ENCODE measurements around the gene KITLG.
"Not testable (repeated sequence)": the region's sequence is repeated elsewhere in the genome, so short reads cannot be mapped to it uniquely, and the experiment has no call there.

The KITLG gene

DNA sequence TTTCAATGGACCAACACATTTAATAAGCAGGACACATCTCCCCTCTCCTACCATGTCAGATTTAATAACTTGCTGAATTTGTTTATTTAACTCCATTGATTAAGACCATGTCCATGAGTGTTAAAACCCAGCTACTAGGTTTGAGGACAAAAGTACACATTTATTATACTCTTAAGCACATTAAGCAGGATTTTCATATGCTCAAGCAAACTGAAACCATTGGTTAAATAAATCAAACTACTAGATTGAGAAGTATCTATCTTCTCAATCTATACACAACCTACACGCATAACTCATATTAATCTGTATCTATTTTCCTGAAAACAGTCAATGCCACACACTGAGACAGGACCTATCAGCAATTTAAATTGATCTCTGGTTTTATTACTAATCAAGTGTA is 85.2 kb downstream of the KITLG start:
- DNase-seq (ENCODE audit: low spot score), result no peak

DNA sequence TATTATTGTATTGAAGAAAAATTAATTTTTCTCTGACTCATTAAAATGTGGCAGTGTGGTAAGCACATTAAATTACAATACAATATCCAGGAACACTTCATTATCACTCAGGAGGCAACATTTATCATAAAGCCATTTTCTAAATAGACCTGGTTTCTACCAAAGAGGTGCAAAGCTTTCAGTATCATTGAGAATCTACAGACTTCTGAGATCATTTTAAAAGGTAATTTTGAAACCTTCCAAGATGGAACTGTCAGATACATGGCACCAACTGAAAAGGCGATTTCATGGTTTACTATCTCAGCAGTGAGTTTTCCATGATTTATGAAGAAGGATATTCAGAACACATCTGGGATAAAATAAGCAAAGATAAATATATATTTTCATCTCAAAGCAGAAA is 85.8 kb downstream of the KITLG start:
- DNase-seq (ENCODE audit: low spot score), result no peak

- DNase-seq (ENCODE audit: low spot score), result no peak
Measured at GRCh38 chr12:88493636-88494035, 86.6 kb downstream of the KITLG start.

- DNase-seq (ENCODE audit: low spot score), result no peak
Measured at GRCh38 chr12:88490425-88490824, 89.8 kb downstream of the KITLG start.

- no peak for DNase-seq (ENCODE audit: low spot score)
Measured at GRCh38 chr12:88472775-88473174, 107.5 kb downstream of the KITLG start.

DNA sequence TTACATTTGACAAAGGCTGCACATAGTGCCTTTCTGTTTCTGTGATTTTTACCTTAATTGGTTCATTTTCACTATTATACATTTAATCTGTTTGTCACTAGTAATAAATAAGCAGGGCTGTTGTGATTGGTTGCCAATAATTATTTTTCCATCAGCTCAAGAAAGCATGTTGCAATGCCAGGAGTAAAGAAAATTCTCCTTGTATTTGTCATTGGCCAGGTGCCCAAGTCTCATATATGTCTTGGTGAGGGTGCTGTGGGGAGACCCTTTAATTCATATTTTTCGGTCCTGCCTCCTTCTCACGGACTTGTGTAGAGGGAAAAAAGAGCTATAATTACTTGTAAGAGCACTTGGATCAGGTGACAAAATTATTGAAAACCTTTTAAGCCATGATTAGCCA is 108.0 kb downstream of the KITLG start:
- DNase-seq (ENCODE audit: low spot score), result no peak

DNA sequence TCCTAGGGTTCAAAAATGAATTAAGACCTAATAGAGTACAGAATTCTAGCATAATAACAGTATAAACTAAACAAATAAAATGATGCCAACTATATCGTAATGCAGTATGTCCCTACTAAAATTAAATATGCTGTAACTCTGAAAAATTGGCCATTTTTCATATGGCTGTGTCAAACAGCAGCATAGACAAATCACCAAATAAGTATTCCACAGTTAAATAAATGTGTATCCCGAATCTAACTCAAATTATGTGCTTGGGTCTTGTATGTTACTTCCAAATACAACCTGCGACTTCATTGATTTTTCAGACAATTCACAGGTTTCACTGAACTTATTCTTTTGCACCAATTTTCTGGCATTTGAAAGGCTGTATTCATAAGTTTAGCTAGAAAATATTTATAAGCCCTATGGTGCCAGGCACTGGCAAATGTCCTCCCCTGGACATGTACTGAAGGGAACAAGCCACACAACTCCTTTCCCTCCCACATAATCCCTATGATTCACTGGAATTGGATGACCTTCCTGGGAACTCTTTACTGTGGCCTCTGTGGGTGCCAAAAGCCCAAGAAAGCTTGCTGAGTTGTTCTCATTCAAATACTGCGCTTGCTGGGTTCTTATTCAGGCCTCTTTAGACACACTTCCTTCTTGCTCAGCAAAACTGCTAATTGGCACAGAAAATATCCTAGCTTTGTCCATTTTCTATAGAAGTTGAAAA is 108.8 kb downstream of the KITLG start:
- DNase-seq (ENCODE audit: low spot score), result peak; percentile 8

DNA sequence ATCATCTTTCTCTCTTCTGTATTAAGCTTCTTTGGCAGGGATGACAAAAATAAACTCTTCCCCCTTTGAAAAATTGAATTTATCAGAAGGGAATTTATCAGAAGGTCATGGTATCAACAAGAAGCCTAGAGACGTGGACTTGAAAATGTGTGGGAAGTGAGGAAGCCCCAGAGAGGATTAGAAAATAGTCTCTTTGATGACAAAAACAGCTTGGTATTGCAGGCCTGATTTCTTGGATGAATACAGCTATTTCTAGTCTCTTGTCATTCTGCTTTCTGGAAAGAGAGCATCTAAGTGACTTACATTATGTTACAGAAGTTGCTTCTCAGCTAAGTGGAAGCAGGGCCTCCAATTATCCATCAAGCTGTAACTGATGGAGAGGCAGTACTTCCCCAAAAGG is 111.1 kb downstream of the KITLG start:
- DNase-seq (ENCODE audit: low spot score), result peak; percentile 1

- no peak for DNase-seq (ENCODE audit: low spot score)
Measured at GRCh38 chr12:88468581-88468980, 111.7 kb downstream of the KITLG start.

DNA sequence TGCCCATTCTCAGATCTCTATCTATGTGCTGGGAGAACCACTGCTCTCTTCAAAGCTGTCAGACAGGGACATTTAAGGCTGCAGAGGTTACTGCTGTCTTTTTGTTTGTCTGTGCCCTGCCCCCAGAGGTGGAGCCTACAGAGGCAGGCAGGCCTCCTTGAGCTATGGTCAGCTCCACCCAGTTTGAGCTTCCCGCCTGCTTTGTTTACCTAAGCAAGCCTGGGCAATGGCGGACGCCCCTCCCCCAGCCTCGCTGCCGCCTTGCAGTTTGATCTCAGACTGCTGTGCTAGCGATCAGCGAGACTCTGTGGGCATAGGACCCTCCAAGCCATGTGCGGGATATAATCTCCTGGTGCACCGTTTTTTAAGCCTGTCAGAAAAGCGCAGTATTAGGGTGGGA is 113.6 kb downstream of the KITLG start:
- DNase-seq (ENCODE audit: low spot score), result not testable (repeated sequence)

GRCh38 chr12:88458327-88458726 is 121.9 kb downstream of the KITLG start:
- no peak for DNase-seq (ENCODE audit: low spot score)

- DNase-seq (ENCODE audit: low spot score), result no peak
Measured at GRCh38 chr12:88453323-88453722, 126.9 kb downstream of the KITLG start.

GRCh38 chr12:88451205-88451604 is 129.1 kb downstream of the KITLG start:
- no peak for DNase-seq (ENCODE audit: low spot score)

- no peak for DNase-seq (ENCODE audit: low spot score)
Measured at GRCh38 chr12:88450136-88450535, 130.1 kb downstream of the KITLG start.

DNA sequence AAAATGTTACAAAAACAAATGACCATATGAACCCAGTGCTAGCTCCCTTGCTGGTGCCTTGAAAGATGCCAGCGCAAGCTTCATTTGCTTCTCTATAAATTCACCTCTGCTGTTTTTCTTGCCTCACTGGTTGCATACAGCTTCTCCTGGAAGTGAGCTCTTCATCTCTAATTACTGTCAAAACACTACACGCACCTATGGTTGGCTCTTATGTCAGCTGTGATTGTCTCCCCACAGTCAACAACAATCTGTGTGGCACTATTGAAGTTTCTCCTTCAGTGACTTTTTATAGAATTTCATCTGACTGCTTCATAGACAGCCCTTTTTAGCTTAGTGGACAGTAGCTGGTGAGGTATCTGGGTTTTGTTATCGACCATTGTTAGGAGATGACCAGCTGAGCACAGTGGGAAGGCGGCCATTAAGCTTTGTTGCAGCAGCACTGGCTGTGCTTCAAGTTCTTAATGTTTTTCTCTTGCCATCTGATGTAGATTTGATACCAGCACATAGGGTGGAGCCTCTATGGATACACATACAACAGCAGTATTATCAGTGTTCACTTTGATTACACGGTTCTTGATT is 131.8 kb downstream of the KITLG start:
- no peak for DNase-seq (ENCODE audit: low spot score)

- no peak for DNase-seq (ENCODE audit: low spot score)
Measured at GRCh38 chr12:88445705-88446394, 134.4 kb downstream of the KITLG start.

DNA sequence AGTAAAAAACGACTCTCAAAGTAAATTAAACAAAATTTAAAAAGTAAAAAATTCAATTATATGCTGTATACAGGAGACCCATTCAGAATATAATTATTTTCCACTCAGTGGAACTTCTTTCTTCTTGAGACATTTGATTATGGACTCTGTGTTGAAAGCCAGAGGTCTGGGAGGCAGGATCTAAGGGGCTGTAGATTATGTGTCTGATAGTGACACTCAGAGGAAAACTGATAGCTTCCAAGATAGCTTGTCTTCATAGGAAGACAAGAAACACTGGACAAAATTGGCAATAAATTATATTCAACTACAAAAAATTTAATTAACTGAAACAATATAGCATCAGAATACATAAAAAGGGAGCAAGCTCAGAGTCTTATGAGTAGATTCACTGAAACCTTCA is 135.8 kb downstream of the KITLG start:
- no peak for DNase-seq (ENCODE audit: low spot score)
